ENCODE data around the gene GMPR2. TPM values are rescaled to one million over a fixed set of nuclear protein-coding genes. Genes with fewer than 3 reads are reported as not detected.

GMPR2 gene
- total RNA-seq, 2 donors from 2014 or later = 62.4 to 64.8 TPM

- ATAC-seq (no peak), DNase-seq (no peak)
These were observed 26.7 kb downstream of the GMPR2 start for GRCh38 chr14:24259282-24260025.

GRCh38 chr14:24260026-24260779, 27.5 kb downstream of the GMPR2 start:
- DNase-seq (no peak), ATAC-seq (no peak)
- intact Hi-C loops (cut with DNase I, micrococcal nuclease) = no loop called here

More at GRCh38 chr14:24259282-24260025, 26.7 kb downstream of the GMPR2 start:
- intact Hi-C loops (cut with DNase I, micrococcal nuclease) = no loop called here

GRCh38 chr14:24260780-24261157, 28.0 kb downstream of the GMPR2 start:
- no peak for DNase-seq
- intact Hi-C loops (cut with DNase I, micrococcal nuclease) = no loop called here

GRCh38 chr14:24261256-24261968, 28.7 kb downstream of the GMPR2 start:
- ATAC-seq (no peak), DNase-seq (no peak)
- intact Hi-C loops (cut with DNase I, micrococcal nuclease) = no loop called here

More at GRCh38 chr14:24260780-24261157, 28.0 kb downstream of the GMPR2 start:
- no peak for ATAC-seq

- intact Hi-C loops (cut with DNase I, micrococcal nuclease) = no loop called here
- DNase-seq = no peak
- no peak for ATAC-seq
These were observed 29.2 kb downstream of the GMPR2 start for GRCh38 chr14:24261969-24262327.

- DNase-seq = no peak
- no peak for ATAC-seq
- intact Hi-C loops (cut with DNase I, micrococcal nuclease) = no loop called here
These were observed 30.3 kb downstream of the GMPR2 start, which contains the start of gene TGM1 for GRCh38 chr14:24262821-24263733. TSS of gene TGM1 (minus strand) at chr14:24263177. CDS start at chr14:24262352, 825 bp downstream.

- DNase-seq = no peak
- intact Hi-C loops (cut with DNase I, micrococcal nuclease) = no loop called here
- no peak for ATAC-seq
These were observed 31.1 kb downstream of the GMPR2 start for GRCh38 chr14:24263848-24264247.

GRCh38 chr14:24264298-24264697, 31.6 kb downstream of the GMPR2 start:
- intact Hi-C loops (cut with DNase I, micrococcal nuclease) = no loop called here
- DNase-seq = no peak
- ATAC-seq = no peak

- intact Hi-C loops (cut with DNase I, micrococcal nuclease) = no loop called here
- ATAC-seq (no peak), DNase-seq (no peak)
These were observed 33.9 kb downstream of the GMPR2 start for GRCh38 chr14:24266344-24267244.

GRCh38 chr14:24267516-24267915, 34.8 kb downstream of the GMPR2 start:
- intact Hi-C loops (cut with DNase I, micrococcal nuclease) = no loop called here
- ATAC-seq (no peak), DNase-seq (no peak)

- no peak for DNase-seq
- intact Hi-C loops (cut with DNase I, micrococcal nuclease) = no loop called here
- ATAC-seq = no peak
These were observed 35.5 kb downstream of the GMPR2 start for GRCh38 chr14:24268225-24268624.

- ATAC-seq = no peak
- no peak for DNase-seq
- intact Hi-C loops (cut with DNase I, micrococcal nuclease) = no loop called here
These were observed 36.6 kb downstream of the GMPR2 start for GRCh38 chr14:24269368-24269767.

- no peak for DNase-seq
- intact Hi-C loops (cut with DNase I, micrococcal nuclease) = no loop called here
- no peak for ATAC-seq
These were observed 37.3 kb downstream of the GMPR2 start for GRCh38 chr14:24269910-24270536.

- DNase-seq (no peak), ATAC-seq (peak; percentile 38)
- intact Hi-C loops (cut with DNase I, micrococcal nuclease) = no loop called here
These were observed 37.9 kb downstream of the GMPR2 start for GRCh38 chr14:24270537-24271133.

- peak; percentile 96 for ATAC-seq
- peak; percentile 88 to 92 for DNase-seq
- intact Hi-C loops (cut with DNase I, micrococcal nuclease) = no loop called here
These were observed 38.6 kb downstream of the GMPR2 start, which contains the start of gene RABGGTA for GRCh38 chr14:24271134-24271833. TSS of gene RABGGTA (minus strand) at chr14:24271597. CDS start at chr14:24271115, 482 bp downstream.

GRCh38 chr14:24271834-24272263, 39.1 kb downstream of the GMPR2 start:
- intact Hi-C loops (cut with DNase I, micrococcal nuclease) = no loop called here
- DNase-seq = no peak

More at GRCh38 chr14:24271834-24272263, 39.1 kb downstream of the GMPR2 start:
- no peak for ATAC-seq
